Neural cell (in vitro differentiated cells): ENCODE data around the gene SDSL. TPM values are rescaled to one million over a fixed set of nuclear protein-coding genes. Genes with fewer than 3 reads are reported as not detected.

Experiments
- H2AFZ ChIP-seq: fragments of 200-600, 300-800 bp; sonication (generic), shearing (Covaris generic); 2 replicates; pipeline ENCODE4 v1.6.0; 2014; ENCODE audit warnings: low read depth, mild to moderate bottlenecking, antibody characterized with exemption, low read length, moderate library complexity
- H3F3A ChIP-seq: fragments of 200-600 bp; shearing (Covaris generic); 2 replicates; pipeline ENCODE4 v1.6.1; 2016; ENCODE audit warnings: mild to moderate bottlenecking, moderate library complexity, mixed read lengths, antibody characterized with exemption, low read length; ENCODE audit not compliant: insufficient read depth, poor library complexity, severe bottlenecking
- H3K27ac ChIP-seq: fragments of 200-600, 300-800 bp; sonication (generic), shearing (Covaris generic); 2 replicates; pipeline ENCODE4 v1.5.1; 2014; ENCODE audit warnings: mild to moderate bottlenecking, low read length, moderate library complexity
- H3K27me3 ChIP-seq: fragments of 300-800, 200-600 bp; sonication (generic), shearing (Covaris generic); 2 replicates; pipeline ENCODE4 v1.6.0; 2014; ENCODE audit warnings: mild to moderate bottlenecking, low read depth, low read length, moderate library complexity; ENCODE audit not compliant: insufficient read depth
- H3K36me3 ChIP-seq: fragments of 300-800, 200-600 bp; sonication (generic), shearing (Covaris generic); 2 replicates; pipeline ENCODE4 v1.5.1; 2014; ENCODE audit warnings: mild to moderate bottlenecking, antibody characterized with exemption, low read length, moderate library complexity; ENCODE audit not compliant: insufficient read depth
- H3K4me2 ChIP-seq: fragments of 300-800, 200-600 bp; sonication (generic), shearing (Covaris generic); 2 replicates; pipeline ENCODE4 v1.6.0; 2014; ENCODE audit warnings: mild to moderate bottlenecking, low read length
- H3K4me3 ChIP-seq: fragments of 300-800, 200-600 bp; sonication (generic), shearing (Covaris generic); 2 replicates; pipeline ENCODE4 v1.5.1; 2014; ENCODE audit warnings: mild to moderate bottlenecking, low read length, moderate library complexity
- H3K79me2 ChIP-seq: fragments of 200-600 bp; shearing (Covaris generic); replicated peaks from 2 replicates; pipeline ENCODE4 v1.6.0; 2014; ENCODE audit warnings: mild to moderate bottlenecking, low read length, moderate library complexity; ENCODE audit not compliant: insufficient read depth
- H3K9ac ChIP-seq: fragments of 300-800, 200-600 bp; sonication (generic), shearing (Covaris generic); 2 replicates; pipeline ENCODE4 v1.6.1; 2016; ENCODE audit warnings: mild to moderate bottlenecking, low read length, mixed read lengths
- H3K9me2 ChIP-seq: fragments of 200-600 bp; shearing (Covaris generic); 2 replicates; pipeline ENCODE4 v1.6.1; 2016; ENCODE audit warnings: mild to moderate bottlenecking, low read length, mixed read lengths; ENCODE audit not compliant: insufficient read depth
- H3K9me3 ChIP-seq: fragments of 200-600, 300-800 bp; sonication (generic), shearing (Covaris generic); 2 replicates; pipeline ENCODE4 v1.6.1; 2016; ENCODE audit warnings: mild to moderate bottlenecking, mixed run types, low read length, moderate library complexity, mixed read lengths
- H4K20me1 ChIP-seq: fragments of 200-600 bp; shearing (Covaris generic); 2 replicates; pipeline ENCODE4 v1.6.1; 2016; ENCODE audit warnings: mild to moderate bottlenecking, mixed run types; ENCODE audit not compliant: insufficient read depth
- EP300 ChIP-seq: fragments of 450-650 bp; conservative IDR thresholded peaks from 2 replicates; pipeline ENCODE4 v1.6.1; 2014; ENCODE audit warnings: antibody characterized with exemption, mild to moderate bottlenecking, moderate library complexity; ENCODE audit not compliant: poor library complexity, severe bottlenecking
- EZH2 ChIP-seq: fragments of 200-600, 300-800 bp; shearing (Covaris generic), sonication (generic); IDR thresholded peaks from 2 replicates; pipeline ENCODE4 v1.6.1; 2014; ENCODE audit warnings: antibody characterized with exemption, low read length, borderline replicate concordance, mild to moderate bottlenecking; ENCODE audit not compliant: insufficient read depth, poor library complexity, severe bottlenecking
- MXI1 ChIP-seq: fragments of 450-650 bp; conservative IDR thresholded peaks from 2 replicates; pipeline ENCODE4 v1.6.1; 2014; ENCODE audit warnings: antibody characterized with exemption, mild to moderate bottlenecking; ENCODE audit not compliant: poor library complexity, severe bottlenecking
- POLR2AphosphoS5 ChIP-seq: IDR thresholded peaks from 2 replicates; pipeline ENCODE4 v1.6.1; 2012
- RAD21 ChIP-seq: fragments of 450-650 bp; conservative IDR thresholded peaks from 2 replicates; pipeline ENCODE4 v1.6.1; 2014; ENCODE audit warnings: antibody characterized with exemption, mild to moderate bottlenecking, moderate library complexity
- SMC3 ChIP-seq: fragments of 450-650 bp; conservative IDR thresholded peaks from 2 replicates; pipeline ENCODE4 v1.6.1; 2014; ENCODE audit warnings: antibody characterized with exemption, mild to moderate bottlenecking, moderate library complexity; ENCODE audit not compliant: poor library complexity
- TAF1 ChIP-seq: IDR thresholded peaks from 2 replicates; pipeline ENCODE4 v1.6.1; 2012; ENCODE audit warnings: low read depth
- polyA plus RNA-seq: library from polyadenylated mRNA; depleted of rRNA; stranded (reverse); fragments of >200 nt; gene quantifications from 2 replicates; pipeline ENCODE4 v1.2.3, GENCODE V29; 2014
- TF ChIP-seq, protein P1 (sequence below): IDR thresholded peaks from 2 replicates; pipeline ENCODE4 v1.6.1; 2012; ENCODE audit warnings: borderline replicate concordance
- TF ChIP-seq, protein P2 (sequence below): fragments of 450-650 bp; IDR thresholded peaks from 2 replicates; pipeline ENCODE4 v1.5.1; 2014; ENCODE audit warnings: antibody characterized with exemption, mild to moderate bottlenecking, moderate library complexity; ENCODE audit not compliant: poor library complexity, severe bottlenecking

The SDSL gene
- polyA plus RNA-seq, 1 donor from 2014 or later, result 2.7 TPM

DNA sequence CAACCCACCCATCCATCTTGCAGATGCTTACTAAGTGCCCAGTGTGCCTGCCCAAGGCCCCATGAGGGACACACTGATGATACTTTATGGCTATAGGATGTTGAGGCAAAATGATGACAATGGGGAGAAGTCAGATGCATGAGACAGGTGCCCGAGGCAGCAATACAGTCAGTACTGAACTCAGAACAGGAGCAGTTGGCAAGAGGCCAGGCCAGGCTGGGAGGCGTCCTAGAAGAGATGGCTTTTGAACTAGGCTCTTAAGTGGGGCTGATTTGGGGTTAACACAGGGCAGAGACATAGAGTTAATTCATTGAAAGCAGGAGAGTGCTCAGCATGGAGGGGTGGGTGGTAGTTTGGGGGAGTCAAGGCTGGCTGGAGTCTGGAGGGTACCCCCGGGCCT lies 48.2 kb upstream of the SDSL start:
- no peaks in the 10 kb centered on the region for H3K9me3 ChIP-seq
- H3K9me2 ChIP-seq, result no peaks in the 10 kb centered on the region
- H4K20me1 ChIP-seq, result no peaks in the 10 kb centered on the region
- no peak overlapping the region for H2AFZ ChIP-seq
- no peak overlapping the region for H3K9ac ChIP-seq
- H3K4me3 ChIP-seq, result no peak overlapping the region
- no peak overlapping the region for H3K4me2 ChIP-seq
- no peaks in the 10 kb centered on the region for H3F3A ChIP-seq
- H3K27ac ChIP-seq, result no peak overlapping the region
- H3K36me3 ChIP-seq, result no peaks in the 10 kb centered on the region
- TF ChIP-seq SMC3, result no peak
- TF ChIP-seq RAD21, result no peak
- TF ChIP-seq MXI1, result no peak
- no peaks in the 10 kb centered on the region for H3K79me2 ChIP-seq
- H3K27me3 ChIP-seq, result no peaks in the 10 kb centered on the region

DNA sequence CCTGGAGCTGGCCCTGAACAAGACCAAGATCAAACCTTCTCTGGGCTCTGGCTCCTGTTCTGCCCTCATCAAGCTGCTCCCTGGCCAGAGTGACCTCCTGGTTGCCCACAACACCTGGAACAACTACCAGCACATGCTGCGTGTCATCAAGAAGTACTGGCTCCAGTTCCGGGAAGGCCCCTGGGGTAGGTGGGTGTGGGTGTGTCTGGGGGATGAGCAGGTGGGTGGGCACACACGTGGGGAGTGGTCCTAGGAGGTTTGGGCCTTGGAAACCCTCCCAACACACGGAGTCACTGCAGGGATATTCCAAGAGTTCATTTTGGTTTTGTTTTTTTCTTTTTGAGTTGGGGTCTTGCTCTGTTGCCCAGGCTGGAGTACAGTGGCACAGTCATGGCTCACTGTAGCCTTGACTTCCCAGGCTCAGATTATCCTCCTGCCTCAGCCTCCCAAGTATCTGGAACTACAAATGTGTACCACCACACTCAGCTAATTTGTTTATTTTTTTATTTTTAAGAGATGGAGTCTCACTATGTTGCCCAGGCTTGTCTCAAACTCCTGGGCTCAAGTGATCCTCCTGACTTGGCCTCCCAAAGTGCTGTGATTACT lies 47.3 kb upstream of the SDSL start:
- H2AFZ ChIP-seq, result no peak overlapping the region
- no peaks in the 10 kb centered on the region for H3K9me3 ChIP-seq
- H3K27ac ChIP-seq, result no peak overlapping the region
- no peaks in the 10 kb centered on the region for H3K79me2 ChIP-seq
- no peaks in the 10 kb centered on the region for H3F3A ChIP-seq
- H3K36me3 ChIP-seq, result no peaks in the 10 kb centered on the region
- H4K20me1 ChIP-seq, result no peaks in the 10 kb centered on the region
- H3K9me2 ChIP-seq, result no peaks in the 10 kb centered on the region
- no peaks in the 10 kb centered on the region for H3K27me3 ChIP-seq
- H3K4me2 ChIP-seq, result no peak overlapping the region
- no peak overlapping the region for H3K4me3 ChIP-seq
- TF ChIP-seq SMC3 (no peak), POLR2AphosphoS5 (no peak), MXI1 (no peak), EZH2 (no peak), TAF1 (no peak), RAD21 (no peak), EP300 (no peak)
- TF ChIP-seq, protein P1, sequence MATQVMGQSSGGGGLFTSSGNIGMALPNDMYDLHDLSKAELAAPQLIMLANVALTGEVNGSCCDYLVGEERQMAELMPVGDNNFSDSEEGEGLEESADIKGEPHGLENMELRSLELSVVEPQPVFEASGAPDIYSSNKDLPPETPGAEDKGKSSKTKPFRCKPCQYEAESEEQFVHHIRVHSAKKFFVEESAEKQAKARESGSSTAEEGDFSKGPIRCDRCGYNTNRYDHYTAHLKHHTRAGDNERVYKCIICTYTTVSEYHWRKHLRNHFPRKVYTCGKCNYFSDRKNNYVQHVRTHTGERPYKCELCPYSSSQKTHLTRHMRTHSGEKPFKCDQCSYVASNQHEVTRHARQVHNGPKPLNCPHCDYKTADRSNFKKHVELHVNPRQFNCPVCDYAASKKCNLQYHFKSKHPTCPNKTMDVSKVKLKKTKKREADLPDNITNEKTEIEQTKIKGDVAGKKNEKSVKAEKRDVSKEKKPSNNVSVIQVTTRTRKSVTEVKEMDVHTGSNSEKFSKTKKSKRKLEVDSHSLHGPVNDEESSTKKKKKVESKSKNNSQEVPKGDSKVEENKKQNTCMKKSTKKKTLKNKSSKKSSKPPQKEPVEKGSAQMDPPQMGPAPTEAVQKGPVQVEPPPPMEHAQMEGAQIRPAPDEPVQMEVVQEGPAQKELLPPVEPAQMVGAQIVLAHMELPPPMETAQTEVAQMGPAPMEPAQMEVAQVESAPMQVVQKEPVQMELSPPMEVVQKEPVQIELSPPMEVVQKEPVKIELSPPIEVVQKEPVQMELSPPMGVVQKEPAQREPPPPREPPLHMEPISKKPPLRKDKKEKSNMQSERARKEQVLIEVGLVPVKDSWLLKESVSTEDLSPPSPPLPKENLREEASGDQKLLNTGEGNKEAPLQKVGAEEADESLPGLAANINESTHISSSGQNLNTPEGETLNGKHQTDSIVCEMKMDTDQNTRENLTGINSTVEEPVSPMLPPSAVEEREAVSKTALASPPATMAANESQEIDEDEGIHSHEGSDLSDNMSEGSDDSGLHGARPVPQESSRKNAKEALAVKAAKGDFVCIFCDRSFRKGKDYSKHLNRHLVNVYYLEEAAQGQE, result no peak
- TF ChIP-seq, protein P2, sequence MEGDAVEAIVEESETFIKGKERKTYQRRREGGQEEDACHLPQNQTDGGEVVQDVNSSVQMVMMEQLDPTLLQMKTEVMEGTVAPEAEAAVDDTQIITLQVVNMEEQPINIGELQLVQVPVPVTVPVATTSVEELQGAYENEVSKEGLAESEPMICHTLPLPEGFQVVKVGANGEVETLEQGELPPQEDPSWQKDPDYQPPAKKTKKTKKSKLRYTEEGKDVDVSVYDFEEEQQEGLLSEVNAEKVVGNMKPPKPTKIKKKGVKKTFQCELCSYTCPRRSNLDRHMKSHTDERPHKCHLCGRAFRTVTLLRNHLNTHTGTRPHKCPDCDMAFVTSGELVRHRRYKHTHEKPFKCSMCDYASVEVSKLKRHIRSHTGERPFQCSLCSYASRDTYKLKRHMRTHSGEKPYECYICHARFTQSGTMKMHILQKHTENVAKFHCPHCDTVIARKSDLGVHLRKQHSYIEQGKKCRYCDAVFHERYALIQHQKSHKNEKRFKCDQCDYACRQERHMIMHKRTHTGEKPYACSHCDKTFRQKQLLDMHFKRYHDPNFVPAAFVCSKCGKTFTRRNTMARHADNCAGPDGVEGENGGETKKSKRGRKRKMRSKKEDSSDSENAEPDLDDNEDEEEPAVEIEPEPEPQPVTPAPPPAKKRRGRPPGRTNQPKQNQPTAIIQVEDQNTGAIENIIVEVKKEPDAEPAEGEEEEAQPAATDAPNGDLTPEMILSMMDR, result no peak
- H3K9ac ChIP-seq, result no peak overlapping the region
